ENCODE data around the gene CYB5R3. TPM values are rescaled to one million over a fixed set of nuclear protein-coding genes. Genes with fewer than 3 reads are reported as not detected.
"Not testable (repeated sequence)": the region's sequence is repeated elsewhere in the genome, so short reads cannot be mapped to it uniquely, and the experiment has no call there.

Gene CYB5R3
- polyA plus RNA-seq, 3 donors from 2014 or later = 52.2 to 117 (median 77.7) TPM

DNA sequence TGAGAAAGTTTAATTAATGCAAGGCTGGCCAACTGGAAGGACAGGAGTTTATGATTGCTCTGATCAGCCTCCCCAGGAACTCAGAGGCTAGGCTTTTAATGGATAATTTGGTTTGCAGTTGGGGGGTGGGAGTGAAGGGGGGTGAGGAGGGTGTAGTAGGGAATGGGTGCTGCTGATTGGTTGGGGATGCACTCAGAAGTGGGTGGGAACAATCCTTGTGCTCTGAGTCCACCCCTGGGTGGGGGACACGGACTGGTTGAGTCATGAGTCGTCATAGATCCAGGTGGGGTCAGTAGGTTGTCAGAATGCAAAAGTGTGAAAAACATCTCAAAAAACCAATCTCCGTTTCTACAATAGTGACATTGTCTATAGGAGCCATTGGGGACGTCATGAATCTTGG is 20.9 kb upstream of the CYB5R3 start:
- H3K4me1 Mint-ChIP-seq = peaks cover 7 to 8% of the 10 kb centered on the region in 2 donors
- DNase-seq = no peak
- no peaks in the 10 kb centered on the region for H3K9me3 Mint-ChIP-seq
- H3K4me3 Mint-ChIP-seq = no peak overlapping the region
- no peak overlapping the region for H3K27ac Mint-ChIP-seq
- peaks cover 1 to 7% (median 4%) of the 10 kb centered on the region in 3 donors for H3K27me3 Mint-ChIP-seq (ENCODE audit: low read depth in 3 of 3)
- H3K36me3 Mint-ChIP-seq = no peaks in the 10 kb centered on the region

DNA sequence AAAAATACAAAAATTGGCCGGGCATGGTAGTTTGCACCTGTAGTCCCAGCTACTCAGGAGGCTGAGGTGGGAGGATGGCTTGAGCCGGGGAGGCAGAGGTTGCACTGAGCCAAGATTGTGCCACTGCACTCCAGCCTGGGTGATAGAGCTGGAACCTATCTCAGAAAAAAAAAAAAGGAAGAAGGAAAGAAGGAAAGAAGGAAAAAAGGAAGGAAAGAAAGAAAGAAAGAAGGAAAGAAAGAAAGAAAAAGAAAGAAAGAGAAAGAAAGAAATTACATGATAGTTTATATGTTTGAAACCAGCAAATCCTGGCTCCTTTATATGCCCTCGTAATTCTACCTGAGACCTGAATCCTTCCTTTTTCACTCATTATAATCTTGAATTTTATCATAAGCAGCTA is 17.2 kb upstream of the CYB5R3 start:
- H3K27me3 Mint-ChIP-seq (ENCODE audit: low read depth in 3 of 3); H3K4me3 Mint-ChIP-seq; H3K36me3 Mint-ChIP-seq; H3K9me3 Mint-ChIP-seq; H3K27ac Mint-ChIP-seq; H3K4me1 Mint-ChIP-seq; DNase-seq: not testable (repeated sequence)

DNA sequence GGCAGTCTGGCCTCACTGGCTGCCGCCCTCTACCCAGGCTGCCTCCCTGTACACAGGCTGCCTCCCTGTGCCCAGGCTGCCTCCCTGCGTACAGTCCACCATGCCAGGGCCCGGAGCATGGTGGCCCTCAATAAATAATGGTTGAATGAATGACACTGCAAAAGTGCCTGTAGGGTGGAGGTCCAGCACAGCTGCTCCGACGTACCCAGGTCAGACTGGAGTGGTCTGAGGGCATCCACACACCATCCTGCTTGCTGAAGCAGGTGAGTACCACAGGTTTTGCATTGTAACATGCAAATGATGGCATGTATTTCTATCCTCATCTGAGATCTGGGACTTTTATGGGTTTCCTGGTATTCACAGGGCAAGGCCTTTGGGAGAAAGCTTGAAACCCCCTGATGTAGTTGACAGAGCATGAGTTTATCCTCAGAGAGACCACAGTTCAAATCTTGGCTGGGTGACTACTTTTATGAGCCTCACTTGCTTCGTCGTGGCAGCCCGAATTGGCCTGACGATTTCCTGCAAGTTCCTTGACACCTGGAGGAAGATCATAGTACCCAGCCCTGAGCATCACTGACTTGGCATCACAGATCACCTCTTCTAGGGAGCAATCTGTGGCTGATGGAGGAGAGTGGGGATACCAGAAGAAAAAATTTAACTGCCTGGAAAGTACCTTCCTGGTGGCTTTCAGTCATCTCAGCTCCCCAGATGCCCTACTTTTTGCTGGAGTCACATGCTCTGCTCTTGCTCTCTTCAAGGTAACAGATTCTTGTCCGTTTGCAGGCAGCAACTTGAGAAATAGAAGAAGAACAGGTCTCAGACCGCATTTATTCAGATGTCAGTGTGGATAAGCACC is 16.0 kb upstream of the CYB5R3 start:
- Mint-ChIP-seq H3K27ac (no peak overlapping the region), H3K27me3 (ENCODE audit: low read depth in 3 of 3) (peaks cover 1 to 6% (median 4%) of the 10 kb centered on the region in 3 donors), H3K9me3 (no peaks in the 10 kb centered on the region), H3K4me3 (no peak overlapping the region), H3K36me3 (no peaks in the 10 kb centered on the region), H3K4me1 (no peaks in the 10 kb centered on the region)
- DNase-seq = no peak

DNA sequence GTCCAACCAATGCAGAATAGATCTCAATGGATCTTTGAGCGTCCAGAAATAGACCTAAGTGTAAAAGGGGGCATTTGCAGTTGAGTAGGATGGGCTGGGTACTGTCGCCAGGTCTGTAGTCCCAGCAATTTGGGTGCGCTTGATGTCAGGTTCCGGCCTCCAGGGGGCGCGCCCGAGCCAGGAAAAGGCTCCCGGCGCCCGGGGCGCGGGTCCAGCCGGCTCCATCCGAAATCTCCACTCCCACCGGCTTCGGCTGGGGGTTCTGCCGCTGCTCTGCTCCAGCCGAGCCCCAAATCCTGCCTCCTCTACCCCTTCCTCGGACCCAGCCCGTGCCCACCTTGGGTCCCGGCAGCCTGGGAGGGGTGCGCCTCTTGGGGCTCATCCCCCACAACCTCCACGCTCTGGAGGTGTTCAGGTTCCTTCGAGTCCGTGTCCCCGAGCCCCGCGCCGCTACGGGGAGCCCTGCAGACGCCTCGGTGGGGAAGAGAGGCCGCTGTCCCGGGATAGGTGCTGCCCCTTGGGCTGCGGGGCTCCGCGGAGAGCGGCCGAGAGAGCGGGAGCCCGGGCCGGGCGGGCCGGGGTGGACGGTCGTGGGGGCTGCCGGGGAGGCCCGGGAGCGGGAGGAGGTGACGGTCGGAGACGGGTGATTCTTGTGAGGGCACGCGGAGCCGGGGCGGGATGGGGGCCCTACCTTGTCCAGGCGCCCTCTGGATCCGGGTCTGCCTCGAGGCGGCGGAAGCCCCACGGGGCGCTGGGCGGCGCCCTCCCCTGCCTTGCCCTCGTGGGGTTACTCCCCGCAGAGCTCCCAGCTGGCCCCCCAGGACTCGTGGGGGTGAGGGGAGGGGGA is 13.0 kb upstream of the CYB5R3 start:
- DNase-seq = peak; percentile 74 to 76 (median 75)
- no peaks in the 10 kb centered on the region for H3K4me1 Mint-ChIP-seq
- no peaks in the 10 kb centered on the region for H3K36me3 Mint-ChIP-seq
- peak overlapping the region; percentile 46 to 70 (median 60) for H3K4me3 Mint-ChIP-seq
- no peaks in the 10 kb centered on the region for H3K9me3 Mint-ChIP-seq
- H3K27ac Mint-ChIP-seq = no peak overlapping the region
- peaks cover 0 to 6% (median 0%) of the 10 kb centered on the region in 3 donors for H3K27me3 Mint-ChIP-seq (ENCODE audit: low read depth in 3 of 3)

DNA sequence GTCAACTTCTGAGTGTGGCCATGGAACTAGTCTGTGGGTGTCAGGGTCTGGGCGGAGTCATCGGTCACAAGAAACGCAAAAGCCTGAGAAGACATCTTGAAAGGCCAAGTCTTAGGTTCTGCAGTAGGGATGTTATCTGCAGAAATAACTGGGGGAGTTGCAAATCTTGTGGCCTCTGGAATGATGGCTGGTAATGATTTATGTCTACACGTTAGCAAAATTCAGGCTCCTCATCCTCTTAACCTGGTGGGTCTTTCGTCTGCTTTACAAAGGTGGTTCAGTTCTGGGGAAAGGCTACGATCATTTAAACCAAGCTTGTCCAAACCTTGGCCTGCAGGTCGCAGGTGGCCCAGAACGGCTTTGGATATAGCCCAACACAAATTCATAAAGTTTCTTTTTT is 7.4 kb upstream of the CYB5R3 start:
- Mint-ChIP-seq H3K4me1 (no peaks in the 10 kb centered on the region), H3K9me3 (no peaks in the 10 kb centered on the region), H3K36me3 (no peaks in the 10 kb centered on the region), H3K27me3 (ENCODE audit: low read depth in 3 of 3) (peaks cover 0 to 3% (median 1%) of the 10 kb centered on the region in 3 donors), H3K4me3 (no peak overlapping the region), H3K27ac (no peak overlapping the region)
- no peak for DNase-seq

DNA sequence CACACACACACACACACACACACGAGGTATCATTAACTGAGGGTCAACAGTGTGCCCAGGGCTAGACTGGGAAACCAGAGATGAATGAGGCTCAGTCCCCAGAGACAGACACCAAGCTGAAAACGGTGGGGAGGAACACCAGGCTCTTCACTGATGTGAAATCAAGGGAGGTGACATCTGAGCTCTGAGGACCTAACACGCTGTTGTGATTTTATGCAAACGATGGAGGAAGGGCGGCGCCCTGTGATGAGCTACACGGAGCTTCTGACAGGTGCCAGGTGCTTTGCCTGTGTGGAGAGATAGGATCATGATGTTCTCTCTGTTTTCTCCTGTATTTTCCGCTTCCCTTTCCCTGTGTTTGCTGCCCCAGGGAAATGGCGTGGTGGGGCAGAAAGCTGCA is 6.5 kb upstream of the CYB5R3 start:
- no peak for DNase-seq
- H3K9me3 Mint-ChIP-seq = no peaks in the 10 kb centered on the region
- H3K4me1 Mint-ChIP-seq = no peaks in the 10 kb centered on the region
- peaks cover 0 to 6% (median 6%) of the 10 kb centered on the region in 3 donors for H3K27me3 Mint-ChIP-seq (ENCODE audit: low read depth in 3 of 3)
- no peaks in the 10 kb centered on the region for H3K36me3 Mint-ChIP-seq
- H3K27ac Mint-ChIP-seq = no peak overlapping the region
- no peak overlapping the region for H3K4me3 Mint-ChIP-seq

GRCh38 chr22:42654436-42655073 is 5.4 kb upstream of the CYB5R3 start:
- Mint-ChIP-seq H3K9me3 (no peaks in the 10 kb centered on the region), H3K4me3 (no peak overlapping the region), H3K27ac (no peak overlapping the region), H3K4me1 (peaks cover 0 to 3% of the 10 kb centered on the region in 2 donors), H3K27me3 (ENCODE audit: low read depth in 3 of 3) (peaks cover 1 to 11% (median 6%) of the 10 kb centered on the region in 3 donors), H3K36me3 (no peaks in the 10 kb centered on the region)
- no peak for DNase-seq

- Mint-ChIP-seq H3K36me3 (no peaks in the 10 kb centered on the region), H3K27ac (no peak overlapping the region), H3K27me3 (ENCODE audit: low read depth in 3 of 3) (peaks cover 1 to 14% (median 6%) of the 10 kb centered on the region in 3 donors), H3K9me3 (no peaks in the 10 kb centered on the region), H3K4me3 (no peak overlapping the region), H3K4me1 (peaks cover 0 to 4% of the 10 kb centered on the region in 2 donors)
- DNase-seq = no peak
These were observed 4.8 kb upstream of the CYB5R3 start for GRCh38 chr22:42653999-42654398.

- H3K4me1 Mint-ChIP-seq = peaks cover 16 to 22% of the 10 kb centered on the region in 2 donors
- H3K9me3 Mint-ChIP-seq = no peaks in the 10 kb centered on the region
- peaks cover 5 to 20% (median 12%) of the 10 kb centered on the region in 3 donors for H3K27me3 Mint-ChIP-seq (ENCODE audit: low read depth in 3 of 3)
- H3K36me3 Mint-ChIP-seq = no peaks in the 10 kb centered on the region
- peak overlapping the region in 4 of 5 donors; percentile 7 to 88 (median 38) for H3K4me3 Mint-ChIP-seq
- peak overlapping the region in 2 of 6 donors; percentile 45 to 74 for H3K27ac Mint-ChIP-seq
- no peak for DNase-seq
These were observed 1.9 kb upstream of the CYB5R3 start for GRCh38 chr22:42651134-42651533.

GRCh38 chr22:42648368-42649245 is 585 bp downstream of the CYB5R3 start:
- peak overlapping the region; percentile 94 to 100 (median 99) for H3K27ac Mint-ChIP-seq
- H3K4me1 Mint-ChIP-seq = peaks cover 39 to 43% of the 10 kb centered on the region in 2 donors
- H3K36me3 Mint-ChIP-seq = no peaks in the 10 kb centered on the region
- no peaks in the 10 kb centered on the region for H3K9me3 Mint-ChIP-seq
- DNase-seq = peak; percentile 58 to 68 (median 67)
- peaks cover 5 to 20% (median 9%) of the 10 kb centered on the region in 3 donors for H3K27me3 Mint-ChIP-seq (ENCODE audit: low read depth in 3 of 3)
- H3K4me3 Mint-ChIP-seq = peak overlapping the region; percentile 92 to 100 (median 99)

- Mint-ChIP-seq H3K4me3 (peak overlapping the region; percentile 92 to 100 (median 99)), H3K9me3 (no peaks in the 10 kb centered on the region), H3K36me3 (no peaks in the 10 kb centered on the region), H3K27me3 (ENCODE audit: low read depth in 3 of 3) (peaks cover 5 to 20% (median 9%) of the 10 kb centered on the region in 3 donors), H3K27ac (peak overlapping the region; percentile 81 to 100 (median 99)), H3K4me1 (peaks cover 39 to 43% of the 10 kb centered on the region in 2 donors)
- no peak for DNase-seq
These were observed 1.2 kb downstream of the CYB5R3 start for GRCh38 chr22:42648017-42648367.

DNA sequence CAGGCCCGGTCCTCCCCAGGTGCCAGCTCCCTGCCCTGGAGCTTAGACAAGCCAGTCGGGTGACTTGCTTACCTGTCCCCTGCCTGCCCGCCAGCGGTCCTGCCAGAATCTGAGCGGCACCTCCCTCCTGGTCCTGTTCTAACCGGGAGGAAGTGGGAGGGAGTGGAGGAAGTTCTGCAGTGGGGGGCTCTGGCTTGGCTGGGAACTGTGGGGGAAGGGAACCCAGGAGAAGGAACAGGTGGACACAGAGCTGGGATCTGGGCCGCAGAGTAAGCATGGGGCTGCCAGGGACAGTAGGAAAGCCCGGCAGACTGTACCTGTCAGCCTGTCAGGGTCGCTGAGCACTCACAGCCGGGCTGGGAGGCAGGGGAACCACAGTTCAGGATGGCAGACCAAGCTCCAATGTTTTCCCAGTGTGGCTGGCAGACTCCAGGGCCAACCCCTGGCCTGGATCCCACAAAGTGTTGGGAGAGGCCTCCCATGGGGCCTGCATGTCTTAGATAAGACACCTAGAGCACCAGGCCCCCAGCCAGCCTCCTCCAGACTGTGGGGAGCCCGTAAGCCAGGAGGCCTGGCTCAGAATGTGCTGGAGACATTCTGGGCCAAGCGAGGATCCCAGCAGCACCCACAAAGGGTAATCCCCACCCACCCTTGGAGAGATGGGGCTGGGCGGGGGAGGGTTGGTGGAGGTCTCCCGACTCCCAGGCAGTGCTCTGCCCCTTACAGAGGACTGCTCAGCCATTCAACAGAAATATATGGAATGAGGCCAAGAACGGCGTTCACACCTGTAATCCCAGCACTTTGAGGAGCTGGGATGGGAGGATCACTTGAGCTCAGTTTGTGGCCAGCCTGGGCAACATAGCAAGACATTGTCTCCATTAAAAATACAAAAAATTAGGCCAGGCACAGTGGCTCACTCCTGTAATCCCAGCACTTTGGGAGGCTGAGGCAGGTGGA is 2.3 kb downstream of the CYB5R3 start:
- Mint-ChIP-seq H3K27ac (peak overlapping the region in 4 of 6 donors; percentile 17 to 99 (median 56)), H3K27me3 (ENCODE audit: low read depth in 3 of 3) (peaks cover 5 to 20% (median 9%) of the 10 kb centered on the region in 3 donors), H3K4me3 (peak overlapping the region in 3 of 5 donors; percentile 13 to 100 (median 97)), H3K36me3 (no peaks in the 10 kb centered on the region), H3K9me3 (no peaks in the 10 kb centered on the region), H3K4me1 (peaks cover 43% of the 10 kb centered on the region in 2 donors)
- DNase-seq = no peak
